ENCODE results near the gene DEFB124. TPM values are rescaled to one million over a fixed set of nuclear protein-coding genes. Genes with fewer than 3 reads are reported as not detected.
A peak's percentile ranks its signal among the peaks of the same experiment; 100 is the strongest.

Gene DEFB124
- total and polyA plus RNA-seq, 2 of the 8 experiments (the other 6 are each of a cell fraction or from before 2014, with no cell fraction given) = not detected

GRCh38 chr20:31515775-31516107 lies 40.8 kb upstream of the DEFB124 start:
- POLR2A ChIA-PET (ENCODE audit: partially characterized antibody) = interaction anchor here (1.0 to 2.5 kb wide), 2 partner anchors 12 to 89 kb away, joined by 3 to 5 read pairs; partner anchors contain the start of gene ID1
- no peaks in the 10 kb centered on the region for H3K27me3 ChIP-seq (replicated peaks in 1 of 4; ENCODE audit: control insufficient read depth in 3 of 4, extremely low read depth in 1 of 4, insufficient read depth in 3 of 4, low read length in 3 of 4)
- peaks cover 10% of the 10 kb centered on the region for H3K79me1 ChIP-seq (ENCODE audit: low read depth, low read length)
- H3K18ac ChIP-seq (ENCODE audit: extremely low read depth, low read length) = no peak overlapping the region
- no peak overlapping the region for H2BK15ac ChIP-seq (ENCODE audit: low read length)
- no peak overlapping the region for H2AFZ ChIP-seq (ENCODE audit: low read length)
- WGBS, 2 experiments (ENCODE audit: extremely low coverage in 1 of 2, insufficient coverage in 1 of 2, insufficient read length in 1 of 2, insufficient replicate concordance in 2 of 2, low coverage in 1 of 2, low lambda C conversion rate in 2 of 2, missing lambda C conversion rate in 1 of 2) = 88% methylated on average over 3 of the region's 3 CpGs; no CpG with 5 or more reads in 1 of the 2 experiments
- H4K91ac ChIP-seq (replicated peaks; ENCODE audit: insufficient read length, low read length) = no peak overlapping the region
- peak overlapping the region; percentile 80 to 98; a peak in 3 of 4 replicates for H3K4me2 ChIP-seq (ENCODE audit: insufficient read depth in 1 of 2, low read depth in 2 of 2, low read length in 2 of 2)
- CTCF ChIA-PET (ENCODE audit: partially characterized antibody) = interaction anchor here (0.8 to 2.1 kb wide), 3 partner anchors 13 to 97 kb away, joined by 3 to 6 read pairs (median 5); no protein-coding TSS in a partner anchor
- H2BK5ac ChIP-seq (ENCODE audit: low read depth, low read length) = no peak overlapping the region
- H3K36me3 ChIP-seq (ENCODE audit: control insufficient read depth in 2 of 4, insufficient read depth in 4 of 4, low read length in 3 of 4) = peaks cover 0 to 2% (median under 1%) of the 10 kb centered on the region in 4 experiments; a peak in 2 of 8 replicates
- no peak overlapping the region for H4K5ac ChIP-seq (ENCODE audit: insufficient read length, low read depth, low read length)
- no peak overlapping the region for H3K23ac ChIP-seq (ENCODE audit: insufficient read length)
- H3K23me2 ChIP-seq (ENCODE audit: low read depth, low read length) = peaks cover 7% of the 10 kb centered on the region
- FAIRE-seq (no peak), DNase-seq (ENCODE audit: low read depth in 1 of 2, low spot score in 2 of 2) (no peak)
- H3K56ac ChIP-seq (replicated peaks; ENCODE audit: insufficient read length, low read depth, low read length) = no peak overlapping the region
- no peak overlapping the region for H3K4ac ChIP-seq (replicated peaks; ENCODE audit: insufficient read length, low read depth, low read length)
- H2BK12ac ChIP-seq (ENCODE audit: low read depth, low read length) = no peak overlapping the region
- peaks cover 4 to 17% of the 10 kb centered on the region in 2 experiments for H4K20me1 ChIP-seq (replicated peaks in 1 of 2; ENCODE audit: control insufficient read depth in 1 of 2, insufficient read depth in 2 of 2, low read length in 2 of 2)
- H3K9me3 ChIP-seq (ENCODE audit: insufficient read depth in 2 of 2, low read depth in 1 of 2, low read length in 1 of 2) = no peaks in the 10 kb centered on the region
- no peak overlapping the region for H2AK5ac ChIP-seq (ENCODE audit: low read depth, low read length)
- H3K4me1 ChIP-seq (replicated peaks in 1 of 4; ENCODE audit: control insufficient read depth in 3 of 4, insufficient read depth in 4 of 4, low read length in 3 of 4) = peaks cover 0 to 15% (median 7%) of the 10 kb centered on the region in 4 experiments; a peak in 4 of 7 replicates
- no peak overlapping the region for H2BK20ac ChIP-seq (ENCODE audit: low read length)
- H3K27ac ChIP-seq (ENCODE audit: low read depth, low read length) = no peak overlapping the region
- H4K8ac ChIP-seq (ENCODE audit: extremely low read depth, insufficient read depth, low read length) = no peak overlapping the region
- no peak overlapping the region for H2BK120ac ChIP-seq (replicated peaks; ENCODE audit: low read depth, low read length)
- peaks cover 7 to 41% of the 10 kb centered on the region in 2 experiments for H3K79me2 ChIP-seq (ENCODE audit: control insufficient read depth in 1 of 2, insufficient read depth in 2 of 2, low read length in 2 of 2)
- H3K14ac ChIP-seq (ENCODE audit: insufficient read length) = no peak overlapping the region
- peak overlapping the region in 2 of 4 experiments; percentile 83 to 100; a peak in 5 of 8 replicates for H3K4me3 ChIP-seq (ENCODE audit: extremely low read depth in 1 of 4, insufficient read depth in 2 of 4, low read depth in 3 of 4, low read length in 4 of 4)
- no peak overlapping the region for H3K9ac ChIP-seq (replicated peaks in 1 of 4; ENCODE audit: extremely low read depth in 1 of 4, low read depth in 3 of 4, low read length in 3 of 4)
- TF ChIP-seq BRCA1 (IDR thresholded peaks at IDR 0.05; ENCODE audit: low read depth, low read length) (no peak), CHD2 (IDR thresholded peaks at IDR 0.05; ENCODE audit: low read length) (no peak), SUZ12 (IDR thresholded peaks at IDR 0.05; ENCODE audit: low read length) (no peak), CEBPB (IDR thresholded peaks at IDR 0.05; ENCODE audit: low read depth, low read length) (no peak), NANOG (IDR thresholded peaks at IDR 0.05; ENCODE audit: insufficient read depth, low read depth, low read length, poor library complexity, severe bottlenecking) (no peak), MAFK (IDR thresholded peaks at IDR 0.05; ENCODE audit: low read depth, low read length) (no peak), KDM1A (IDR thresholded peaks at IDR 0.05; ENCODE audit: borderline replicate concordance, low read length) (no peak)
